Right atrium auricular region (tissue), 2 donors: ENCODE results near the gene TBCCD1. TPM values are rescaled to one million over a fixed set of nuclear protein-coding genes. Genes with fewer than 3 reads are reported as not detected.
A peak's percentile ranks its signal among the peaks of the same experiment; 100 is the strongest.

Source experiments
- DNase-seq: peaks from one replicate; pipeline ENCODE4 v3.0.0-alpha.2; 2019; ENCODE audit warnings: low spot score
- H3K27ac ChIP-seq, 2 donors: fragments of 200-600 bp; sonication (generic); 1 replicate in 1 of 2; 2 replicates in 1 of 2; pipeline ENCODE4 v1.5.1; 2016 to 2019
- H3K27me3 ChIP-seq, 2 donors: fragments of 200-600 bp; sonication (generic); one replicate each; pipeline versions ENCODE4 v1.5.1 to v1.6.0; 2017 to 2019
- H3K36me3 ChIP-seq: fragments of 200-600 bp; sonication (generic); one replicate; pipeline ENCODE4 v1.5.1; 2016
- H3K4me1 ChIP-seq, 2 donors: fragments of 200-600 bp; sonication (generic); one replicate each; pipeline versions ENCODE4 v1.5.1 to v1.6.0; 2017 to 2019
- H3K4me3 ChIP-seq, 2 donors: fragments of 200-600 bp; sonication (generic); 1 replicate in 1 of 2; 2 replicates in 1 of 2; pipeline ENCODE4 v1.5.1; 2017 to 2019; ENCODE audit warnings: mild to moderate bottlenecking in 1 of 2, moderate library complexity in 1 of 2
- H3K9me3 ChIP-seq, 2 donors: fragments of 200-600 bp; sonication (generic); one replicate each; pipeline ENCODE4 v1.5.1; 2019
- total RNA-seq, 2 donors: library from RNA; depleted of rRNA; stranded (reverse); fragments of >200 nt; gene quantifications; one replicate each; pipeline ENCODE4 v1.1.0, GENCODE V29; 2016
- TF ChIP-seq, protein P1 (sequence below), 2 donors: fragments of 200-600 bp; sonication (generic); IDR thresholded peaks; one replicate each; pipeline ENCODE4 v1.5.1; 2019; ENCODE audit warnings: antibody characterized with exemption in 2 of 2

The TBCCD1 gene
- total RNA-seq, 2 donors from 2014 or later: 8.6 to 10.3 TPM

DNA sequence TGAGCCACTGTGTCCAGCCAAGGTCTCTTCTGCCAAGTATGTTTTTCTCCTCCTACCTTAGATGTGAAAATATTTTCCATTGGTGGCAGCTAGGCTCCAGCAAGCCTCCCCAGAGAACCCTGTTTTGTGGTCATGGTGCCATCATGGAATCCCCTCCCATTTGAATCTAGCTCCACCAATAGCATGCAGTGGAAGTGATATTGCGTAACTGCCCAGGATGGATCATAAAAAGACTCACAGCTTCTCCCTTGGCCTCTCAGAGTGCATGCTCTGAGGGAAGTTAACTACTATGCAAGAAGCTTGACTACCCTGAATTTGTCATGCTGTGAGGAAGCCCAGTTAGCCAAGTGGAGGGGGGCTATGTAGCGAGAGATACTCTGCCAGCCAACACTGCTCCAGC is 50.5 kb downstream of the TBCCD1 start:
- Histone ChIP-seq H3K9me3 (no peaks in the 10 kb centered on the region), H3K4me3 (no peak overlapping the region), H3K36me3 (no peaks in the 10 kb centered on the region), H3K4me1 (no peaks in the 10 kb centered on the region), H3K27ac (no peak overlapping the region), H3K27me3 (no peaks in the 10 kb centered on the region)
- no peak for DNase-seq
- TF ChIP-seq, protein P1, sequence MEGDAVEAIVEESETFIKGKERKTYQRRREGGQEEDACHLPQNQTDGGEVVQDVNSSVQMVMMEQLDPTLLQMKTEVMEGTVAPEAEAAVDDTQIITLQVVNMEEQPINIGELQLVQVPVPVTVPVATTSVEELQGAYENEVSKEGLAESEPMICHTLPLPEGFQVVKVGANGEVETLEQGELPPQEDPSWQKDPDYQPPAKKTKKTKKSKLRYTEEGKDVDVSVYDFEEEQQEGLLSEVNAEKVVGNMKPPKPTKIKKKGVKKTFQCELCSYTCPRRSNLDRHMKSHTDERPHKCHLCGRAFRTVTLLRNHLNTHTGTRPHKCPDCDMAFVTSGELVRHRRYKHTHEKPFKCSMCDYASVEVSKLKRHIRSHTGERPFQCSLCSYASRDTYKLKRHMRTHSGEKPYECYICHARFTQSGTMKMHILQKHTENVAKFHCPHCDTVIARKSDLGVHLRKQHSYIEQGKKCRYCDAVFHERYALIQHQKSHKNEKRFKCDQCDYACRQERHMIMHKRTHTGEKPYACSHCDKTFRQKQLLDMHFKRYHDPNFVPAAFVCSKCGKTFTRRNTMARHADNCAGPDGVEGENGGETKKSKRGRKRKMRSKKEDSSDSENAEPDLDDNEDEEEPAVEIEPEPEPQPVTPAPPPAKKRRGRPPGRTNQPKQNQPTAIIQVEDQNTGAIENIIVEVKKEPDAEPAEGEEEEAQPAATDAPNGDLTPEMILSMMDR (IDR thresholded peaks at IDR 0.05): no peak

DNA sequence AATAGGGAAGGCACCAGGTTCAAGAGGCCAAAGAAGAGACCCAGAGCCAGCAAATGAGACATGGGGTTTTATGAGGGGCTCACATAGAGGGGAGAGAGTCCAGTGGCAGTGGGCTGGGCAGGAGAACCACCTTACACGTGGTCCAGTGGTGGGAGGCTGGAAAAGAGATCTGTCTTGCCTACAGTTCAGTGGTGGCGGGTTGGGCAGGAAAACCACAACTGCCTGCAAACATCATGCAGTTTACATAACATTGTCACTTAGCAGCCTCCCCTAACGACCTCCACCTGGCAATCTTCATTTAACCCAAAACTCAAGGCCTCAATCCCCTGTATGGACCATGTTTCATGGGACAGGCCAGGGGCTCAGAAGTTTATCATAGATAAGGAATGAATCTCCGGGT is 52.0 kb downstream of the TBCCD1 start:
- TF ChIP-seq, protein P1 (IDR thresholded peaks at IDR 0.05): no peak
- H3K27me3 ChIP-seq: no peaks in the 10 kb centered on the region
- DNase-seq: no peak
- H3K36me3 ChIP-seq: no peaks in the 10 kb centered on the region
- H3K4me3 ChIP-seq: no peak overlapping the region
- no peaks in the 10 kb centered on the region for H3K9me3 ChIP-seq
- H3K4me1 ChIP-seq: no peaks in the 10 kb centered on the region
- H3K27ac ChIP-seq: no peak overlapping the region

DNA sequence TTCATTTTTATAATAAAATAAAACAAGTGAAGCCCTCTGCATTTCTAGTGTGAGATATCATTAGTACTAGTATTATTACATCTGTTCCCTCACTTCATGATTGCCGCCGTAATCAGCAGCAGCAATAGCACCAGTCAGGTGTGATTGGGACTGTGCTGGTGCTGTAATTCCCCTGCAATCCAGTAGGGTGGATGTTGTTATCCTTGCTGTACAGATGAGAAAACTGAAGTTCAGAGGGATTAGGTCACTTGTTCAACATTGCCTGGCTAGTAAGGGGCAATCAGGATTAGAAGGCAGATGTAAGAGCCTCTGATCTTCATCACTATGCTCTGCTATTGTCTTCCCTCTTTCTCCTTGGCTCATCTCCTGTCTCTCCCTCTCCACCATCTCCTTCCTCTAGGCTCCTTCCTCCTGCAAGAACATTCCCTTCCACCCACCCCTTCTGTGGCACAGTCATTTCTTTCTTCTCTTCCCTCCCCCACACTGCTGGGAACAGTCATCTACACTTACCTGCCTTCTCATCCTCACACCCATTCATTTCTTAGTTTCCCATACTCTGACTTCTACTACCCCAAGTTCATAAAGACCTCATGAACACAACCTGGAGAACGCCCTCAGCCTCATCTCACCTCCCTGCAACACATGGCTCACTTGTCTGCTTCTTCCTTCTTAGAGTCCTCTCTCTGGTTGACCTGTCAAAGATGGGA is 52.7 kb downstream of the TBCCD1 start:
- Histone ChIP-seq H3K4me3 (no peak overlapping the region), H3K36me3 (no peaks in the 10 kb centered on the region), H3K9me3 (no peaks in the 10 kb centered on the region), H3K27ac (no peak overlapping the region), H3K4me1 (no peaks in the 10 kb centered on the region), H3K27me3 (no peaks in the 10 kb centered on the region)
- DNase-seq: no peak
- TF ChIP-seq, protein P1 (IDR thresholded peaks at IDR 0.05): peak in 1 of 2 donors; percentile 36

DNA sequence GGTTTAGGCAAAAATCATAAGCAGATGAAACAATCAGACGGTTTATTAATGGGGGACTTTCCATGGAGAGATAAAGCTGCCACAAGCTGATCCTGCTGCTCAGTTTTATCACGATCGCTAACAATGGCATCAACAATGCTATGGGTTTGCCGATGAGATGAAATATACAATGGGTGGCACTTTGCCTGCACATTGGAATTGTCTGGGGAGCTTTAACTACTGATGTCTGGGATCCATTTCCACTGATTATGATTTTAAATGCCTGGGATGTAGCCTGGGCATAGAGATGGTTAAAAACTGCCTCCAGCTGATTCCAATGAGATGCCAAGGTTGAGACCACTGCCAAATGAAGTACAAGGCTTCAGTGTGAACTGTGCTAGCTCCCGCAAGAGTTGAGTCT is 53.8 kb downstream of the TBCCD1 start:
- Histone ChIP-seq H3K4me3 (no peak overlapping the region), H3K4me1 (no peaks in the 10 kb centered on the region), H3K27me3 (no peaks in the 10 kb centered on the region), H3K27ac (no peak overlapping the region), H3K36me3 (no peaks in the 10 kb centered on the region), H3K9me3 (no peaks in the 10 kb centered on the region)
- TF ChIP-seq, protein P1 (IDR thresholded peaks at IDR 0.05): no peak
- DNase-seq: no peak

DNA sequence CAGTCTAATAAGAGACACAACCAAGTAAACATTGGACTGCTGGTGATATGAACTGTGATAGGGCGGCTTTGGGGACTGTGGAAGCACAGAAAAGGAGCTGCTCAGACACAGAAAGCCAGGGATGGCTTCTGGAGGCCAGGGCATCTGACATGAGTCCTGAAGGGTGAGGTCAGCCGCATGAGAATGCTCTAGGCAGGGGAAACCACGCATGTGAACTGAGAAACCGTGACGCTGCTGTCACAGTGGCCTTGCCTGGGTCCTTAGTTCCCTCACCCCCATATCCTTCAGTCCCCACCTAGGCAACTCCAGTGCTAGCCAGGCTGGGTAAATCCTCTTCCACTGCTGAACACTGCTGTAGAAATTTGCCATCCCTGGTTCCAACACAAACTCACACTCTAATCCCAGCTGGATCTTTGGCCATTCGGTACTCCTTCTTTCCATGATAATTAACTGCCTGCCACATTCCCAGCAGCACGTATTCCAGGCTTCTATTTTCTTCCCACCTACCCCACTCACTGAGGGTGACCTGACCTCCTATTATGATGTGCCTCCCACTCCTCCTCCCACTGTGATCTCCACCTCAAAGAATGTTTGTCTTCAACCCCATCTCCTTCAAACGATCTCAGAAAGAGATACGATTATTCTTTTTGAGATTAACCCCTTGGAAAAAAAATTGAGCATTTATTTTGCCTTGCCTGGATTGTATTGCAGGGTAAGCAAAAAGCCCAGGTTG is 54.4 kb downstream of the TBCCD1 start:
- H3K36me3 ChIP-seq: no peaks in the 10 kb centered on the region
- H3K27me3 ChIP-seq: no peaks in the 10 kb centered on the region
- H3K9me3 ChIP-seq: no peaks in the 10 kb centered on the region
- no peak overlapping the region for H3K27ac ChIP-seq
- TF ChIP-seq, protein P1 (IDR thresholded peaks at IDR 0.05): no peak
- H3K4me1 ChIP-seq: no peaks in the 10 kb centered on the region
- no peak overlapping the region for H3K4me3 ChIP-seq
- DNase-seq: no peak
